HepG2 (cell line): Measurements from ENCODE around the gene LCORL. TPM values are rescaled to one million over a fixed set of nuclear protein-coding genes. Genes with fewer than 3 reads are reported as not detected.

Source experiments
- ATF1 ChIP-seq: IDR thresholded peaks from 2 replicates; pipeline ENCODE4 v1.6.1; 2016; ENCODE audit warnings: mild to moderate bottlenecking, control low read depth
- CBX2 ChIP-seq, 2 experiments: fragments of 200-600 bp in 1 of 2; sonication (generic); formaldehyde crosslinking in 1 of 2; IDR thresholded peaks; 2 replicates each; pipeline versions ENCODE4 v1.7.0 to v1.8.1; 2018 to 2022; ENCODE audit warnings: low read depth in 2 of 2, low read length in 1 of 2, mild to moderate bottlenecking in 1 of 2, missing genetic modification reagents in 1 of 2
- DNMT1 ChIP-seq: sonication (generic); formaldehyde crosslinking; IDR thresholded peaks from 2 replicates; pipeline ENCODE4 v1.5.1; 2020; ENCODE audit warnings: mild to moderate bottlenecking, missing genetic modification reagents
- ELF4 ChIP-seq: sonication (generic); formaldehyde crosslinking; IDR thresholded peaks from 2 replicates; pipeline ENCODE4 v1.5.0; 2020; ENCODE audit warnings: missing genetic modification reagents, mild to moderate bottlenecking, moderate library complexity, borderline replicate concordance
- ERF ChIP-seq: IDR thresholded peaks from 2 replicates; pipeline ENCODE4 v1.6.1; 2018; ENCODE audit warnings: missing biosample characterization, missing genetic modification reagents
- GABPA ChIP-seq, 2 experiments: IDR thresholded peaks; 2 replicates each; pipeline ENCODE4 v1.6.1; 2011 to 2016; ENCODE audit warnings: low read depth in 2 of 2, low read length in 1 of 2, missing biosample characterization in 1 of 2, missing genetic modification characterization in 1 of 2
- GFI1 ChIP-seq: sonication (generic); formaldehyde crosslinking; IDR thresholded peaks from 2 replicates; pipeline ENCODE4 v1.5.0; 2020; ENCODE audit warnings: missing genetic modification reagents, mild to moderate bottlenecking, borderline replicate concordance
- MIER3 ChIP-seq: IDR thresholded peaks from 2 replicates; pipeline ENCODE4 v1.6.1; 2016; ENCODE audit warnings: missing compliant biosample characterization, borderline replicate concordance
- MZF1 ChIP-seq: sonication (generic); formaldehyde crosslinking; IDR thresholded peaks from 2 replicates; pipeline ENCODE4 v1.8.1; 2023; ENCODE audit warnings: mild to moderate bottlenecking, missing genetic modification reagents, borderline replicate concordance
- NFE2L1 ChIP-seq: sonication (generic); formaldehyde crosslinking; IDR thresholded peaks from 2 replicates; pipeline ENCODE4 v1.4.0; 2020; ENCODE audit warnings: missing genetic modification reagents, mild to moderate bottlenecking, borderline replicate concordance
- SIN3A ChIP-seq: IDR thresholded peaks from 2 replicates; pipeline ENCODE4 v1.6.1; 2011; ENCODE audit warnings: low read depth, mild to moderate bottlenecking, control low read depth, low read length, borderline replicate concordance
- U2AF1 ChIP-seq: fragments of 200-400 bp; formaldehyde crosslinking; optimal IDR thresholded peaks from 2 replicates; pipeline ENCODE3; 2017; ENCODE audit warnings: mild to moderate bottlenecking, low read depth, low read length
- ZNF138 ChIP-seq: sonication (generic); formaldehyde crosslinking; IDR thresholded peaks from 2 replicates; pipeline ENCODE4 v1.5.0; 2020; ENCODE audit warnings: mild to moderate bottlenecking, low read depth, missing genetic modification reagents
- ZNF20 ChIP-seq: sonication (generic); formaldehyde crosslinking; IDR thresholded peaks from 2 replicates; pipeline ENCODE4 v1.4.0; 2020; ENCODE audit warnings: mild to moderate bottlenecking, moderate library complexity, missing genetic modification reagents
- ZNF264 ChIP-seq: sonication (generic); formaldehyde crosslinking; IDR thresholded peaks from 2 replicates; pipeline ENCODE4 v1.4.0; 2020; ENCODE audit warnings: missing genetic modification reagents
- ZNF430 ChIP-seq: sonication (generic); formaldehyde crosslinking; IDR thresholded peaks from 2 replicates; pipeline ENCODE4 v1.9.0; 2021; ENCODE audit warnings: mild to moderate bottlenecking, missing genetic modification reagents
- ZNF547 ChIP-seq: sonication (generic); formaldehyde crosslinking; IDR thresholded peaks from 2 replicates; pipeline ENCODE4 v1.5.1; 2020; ENCODE audit warnings: mild to moderate bottlenecking, missing genetic modification reagents
- ZNF549 ChIP-seq: sonication (generic); formaldehyde crosslinking; IDR thresholded peaks from 2 replicates; pipeline ENCODE4 v1.5.0; 2020; ENCODE audit warnings: missing genetic modification reagents
- ZNF713 ChIP-seq: sonication (generic); formaldehyde crosslinking; IDR thresholded peaks from 2 replicates; pipeline ENCODE4 v1.4.0; 2020; ENCODE audit warnings: mild to moderate bottlenecking, missing genetic modification reagents
- polyA plus RNA-seq, 8 experiments: library from polyadenylated mRNA; depleted of rRNA in 3 of 8; stranded (reverse) in 7 of 8; unstranded in 1 of 8; fragments of >200 nt; fragmentation: Illumina TruSeq in 4 of 8; extraction: Trizol in 4 of 8; gene quantifications; 2 replicates each; pipeline versions ENCODE4 v1.2.1 to v1.2.3, GENCODE V29; 2011 to 2016; ENCODE audit warnings: low read depth in 4 of 8, missing spikeins in 1 of 8, mixed read lengths in 1 of 8; ENCODE audit not compliant: insufficient read depth in 1 of 8
- total RNA-seq, 5 experiments: library from RNA; depleted of rRNA; stranded (reverse); fragments of >200 nt; fragmentation: Illumina TruSeq; extraction: Trizol; gene quantifications; 2 replicates each; pipeline ENCODE4 v1.2.3, GENCODE V29; 2016; ENCODE audit warnings: low read depth in 1 of 5
- TF ChIP-seq, protein P1 (sequence below): sonication (generic); formaldehyde crosslinking; IDR thresholded peaks from 2 replicates; pipeline ENCODE4 v1.4.0; 2020; ENCODE audit warnings: mild to moderate bottlenecking, low read depth, missing genetic modification reagents
- TF ChIP-seq, protein P2 (sequence below): IDR thresholded peaks from 2 replicates; pipeline ENCODE4 v1.6.1; 2012; ENCODE audit warnings: inconsistent platforms
- TF ChIP-seq, protein P3 (sequence below): sonication (generic); formaldehyde crosslinking; IDR thresholded peaks from 2 replicates; pipeline ENCODE4 v1.4.0; 2020; ENCODE audit warnings: low read depth, mild to moderate bottlenecking, missing genetic modification reagents
- TF ChIP-seq, protein P4 (sequence below): sonication (generic); formaldehyde crosslinking; IDR thresholded peaks from 2 replicates; pipeline ENCODE4 v1.9.0; 2022; ENCODE audit warnings: low read depth, missing genetic modification reagents

LCORL gene
- total and polyA plus RNA-seq, 2 of the 13 experiments (the other 11 are each of a cell fraction or from before 2014, with no cell fraction given) = 5.3 to 14.5 TPM

DNA sequence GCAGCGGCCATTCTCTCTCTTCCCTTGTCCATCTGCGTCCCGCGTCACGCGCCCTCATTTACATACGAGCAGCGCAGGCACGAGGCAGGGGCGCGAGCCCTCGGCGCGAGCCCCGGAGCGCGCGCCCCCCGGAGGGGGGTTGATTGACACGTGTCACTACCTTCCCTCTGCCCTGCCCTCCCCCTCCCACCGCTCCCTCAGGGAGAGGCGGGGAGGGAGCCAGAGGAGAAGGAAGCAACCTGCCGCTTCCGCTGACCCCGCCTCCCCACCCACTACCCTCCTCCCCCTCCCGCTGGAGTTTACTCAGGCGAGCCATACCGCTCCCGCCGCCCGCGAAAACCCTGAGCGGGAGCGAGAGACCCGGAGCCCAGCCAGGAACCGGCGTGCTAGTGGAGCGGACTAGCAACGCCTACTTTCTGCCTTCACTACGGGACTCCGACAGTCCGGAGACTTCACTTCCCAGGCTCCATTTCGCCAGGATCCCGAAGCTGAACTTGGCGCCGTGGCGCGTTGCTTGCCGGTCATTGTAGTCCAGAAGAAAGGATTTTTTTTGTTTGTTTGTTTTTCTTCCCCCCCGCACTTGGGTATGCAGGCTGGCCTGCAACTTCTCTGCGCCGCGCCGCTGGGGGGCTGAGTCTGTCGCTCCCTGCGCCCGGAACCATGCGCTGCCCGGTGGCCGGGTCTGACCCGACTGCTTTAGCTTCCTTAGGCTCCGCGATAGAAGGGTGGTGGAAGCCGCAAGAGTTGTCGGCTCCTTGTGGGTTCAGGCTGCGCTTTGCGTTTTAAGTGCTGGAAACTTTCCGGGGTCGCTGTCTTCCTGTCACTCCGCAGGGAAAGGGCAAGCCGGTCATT lies at the start of gene LCORL (continued):
- peak; percentile 84; the same call in 1 of the 2 replicates for TF ChIP-seq SIN3A
- TF ChIP-seq DNMT1 (CRISPR knock-in tag) = no peak
- TF ChIP-seq ZNF138 = no peak
- TF ChIP-seq U2AF1 = peak; percentile 42
- no peak for TF ChIP-seq CBX2 (IDR thresholded peaks at IDR 0.05; ENCODE audit: low read depth, low read length)
- no peak for TF ChIP-seq CBX2 (CRISPR knock-in tag; IDR thresholded peaks at IDR 0.05; ENCODE audit: low read depth)
- peak; percentile 47; the same call in 1 of the 2 replicates for TF ChIP-seq GFI1 (CRISPR knock-in tag)
- TF ChIP-seq ZNF549 (CRISPR knock-in tag) = no peak
- TF ChIP-seq ZNF547 (CRISPR knock-in tag) = no peak
- no peak; the same call in 1 of the 2 replicates for TF ChIP-seq ZNF430 (CRISPR knock-in tag)
- TF ChIP-seq, protein P1, sequence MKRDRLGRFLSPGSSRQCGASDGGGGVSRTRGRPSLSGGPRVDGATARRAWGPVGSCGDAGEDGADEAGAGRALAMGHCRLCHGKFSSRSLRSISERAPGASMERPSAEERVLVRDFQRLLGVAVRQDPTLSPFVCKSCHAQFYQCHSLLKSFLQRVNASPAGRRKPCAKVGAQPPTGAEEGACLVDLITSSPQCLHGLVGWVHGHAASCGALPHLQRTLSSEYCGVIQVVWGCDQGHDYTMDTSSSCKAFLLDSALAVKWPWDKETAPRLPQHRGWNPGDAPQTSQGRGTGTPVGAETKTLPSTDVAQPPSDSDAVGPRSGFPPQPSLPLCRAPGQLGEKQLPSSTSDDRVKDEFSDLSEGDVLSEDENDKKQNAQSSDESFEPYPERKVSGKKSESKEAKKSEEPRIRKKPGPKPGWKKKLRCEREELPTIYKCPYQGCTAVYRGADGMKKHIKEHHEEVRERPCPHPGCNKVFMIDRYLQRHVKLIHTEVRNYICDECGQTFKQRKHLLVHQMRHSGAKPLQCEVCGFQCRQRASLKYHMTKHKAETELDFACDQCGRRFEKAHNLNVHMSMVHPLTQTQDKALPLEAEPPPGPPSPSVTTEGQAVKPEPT (CRISPR knock-in tag) = no peak
- TF ChIP-seq ERF (CRISPR knock-in tag) = 0 out of 2 replicates have a peak, but pooled peaks have one; percentile 49
- TF ChIP-seq, protein P2, sequence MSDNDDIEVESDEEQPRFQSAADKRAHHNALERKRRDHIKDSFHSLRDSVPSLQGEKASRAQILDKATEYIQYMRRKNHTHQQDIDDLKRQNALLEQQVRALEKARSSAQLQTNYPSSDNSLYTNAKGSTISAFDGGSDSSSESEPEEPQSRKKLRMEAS = peak; percentile 79
- TF ChIP-seq MIER3 (CRISPR knock-in tag) = no peak
- peak; percentile 75 for TF ChIP-seq ATF1 (CRISPR knock-in tag)
- TF ChIP-seq ZNF20 (CRISPR knock-in tag) = no peak
- TF ChIP-seq, protein P3, sequence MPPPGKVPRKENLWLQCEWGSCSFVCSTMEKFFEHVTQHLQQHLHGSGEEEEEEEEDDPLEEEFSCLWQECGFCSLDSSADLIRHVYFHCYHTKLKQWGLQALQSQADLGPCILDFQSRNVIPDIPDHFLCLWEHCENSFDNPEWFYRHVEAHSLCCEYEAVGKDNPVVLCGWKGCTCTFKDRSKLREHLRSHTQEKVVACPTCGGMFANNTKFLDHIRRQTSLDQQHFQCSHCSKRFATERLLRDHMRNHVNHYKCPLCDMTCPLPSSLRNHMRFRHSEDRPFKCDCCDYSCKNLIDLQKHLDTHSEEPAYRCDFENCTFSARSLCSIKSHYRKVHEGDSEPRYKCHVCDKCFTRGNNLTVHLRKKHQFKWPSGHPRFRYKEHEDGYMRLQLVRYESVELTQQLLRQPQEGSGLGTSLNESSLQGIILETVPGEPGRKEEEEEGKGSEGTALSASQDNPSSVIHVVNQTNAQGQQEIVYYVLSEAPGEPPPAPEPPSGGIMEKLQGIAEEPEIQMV (CRISPR knock-in tag) = peak; percentile 42; the same call in 1 of the 2 replicates
- TF ChIP-seq, protein P4, sequence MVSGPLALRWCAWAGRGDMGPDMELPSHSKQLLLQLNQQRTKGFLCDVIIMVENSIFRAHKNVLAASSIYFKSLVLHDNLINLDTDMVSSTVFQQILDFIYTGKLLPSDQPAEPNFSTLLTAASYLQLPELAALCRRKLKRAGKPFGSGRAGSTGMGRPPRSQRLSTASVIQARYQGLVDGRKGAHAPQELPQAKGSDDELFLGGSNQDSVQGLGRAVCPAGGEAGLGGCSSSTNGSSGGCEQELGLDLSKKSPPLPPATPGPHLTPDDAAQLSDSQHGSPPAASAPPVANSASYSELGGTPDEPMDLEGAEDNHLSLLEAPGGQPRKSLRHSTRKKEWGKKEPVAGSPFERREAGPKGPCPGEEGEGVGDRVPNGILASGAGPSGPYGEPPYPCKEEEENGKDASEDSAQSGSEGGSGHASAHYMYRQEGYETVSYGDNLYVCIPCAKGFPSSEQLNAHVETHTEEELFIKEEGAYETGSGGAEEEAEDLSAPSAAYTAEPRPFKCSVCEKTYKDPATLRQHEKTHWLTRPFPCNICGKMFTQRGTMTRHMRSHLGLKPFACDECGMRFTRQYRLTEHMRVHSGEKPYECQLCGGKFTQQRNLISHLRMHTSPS (CRISPR knock-in tag) = no peak
- TF ChIP-seq GABPA (IDR thresholded peaks at IDR 0.05; ENCODE audit: low read depth, low read length) = peak; percentile 40
- peak; percentile 83 for TF ChIP-seq GABPA (CRISPR knock-in tag; IDR thresholded peaks at IDR 0.05; ENCODE audit: low read depth)
- TF ChIP-seq ZNF713 = no peak
- no peak for TF ChIP-seq MZF1
- no peak for TF ChIP-seq ZNF264 (CRISPR knock-in tag)
- no peak for TF ChIP-seq NFE2L1 (CRISPR knock-in tag)
- no peak for TF ChIP-seq ELF4
